NOMO-1 (cell line): ENCODE results near the gene TENM3.

Experiments
- DNase-seq, 2 experiments: peaks; one replicate each; lab custom pipeline; 2025; ENCODE audit not compliant: unreplicated experiment in 2 of 2; lab: John Stamatoyannopoulos, UW

The TENM3 gene

GRCh38 chr4:182250446-182250845 lies 7.2 kb downstream of the TENM3 start:
- DNase-seq: no peak

GRCh38 chr4:182251116-182251515 lies 7.9 kb downstream of the TENM3 start:
- DNase-seq: no peak

- no peak for DNase-seq
Measured at GRCh38 chr4:182252220-182252619, 9.0 kb downstream of the TENM3 start.

GRCh38 chr4:182254026-182254780 lies 11.0 kb downstream of the TENM3 start:
- no peak for DNase-seq

GRCh38 chr4:182255441-182256190 lies 12.4 kb downstream of the TENM3 start:
- no peak for DNase-seq

GRCh38 chr4:182257016-182257415 lies 13.8 kb downstream of the TENM3 start:
- no peak for DNase-seq

- DNase-seq: no peak
Measured at GRCh38 chr4:182257503-182257902, 14.3 kb downstream of the TENM3 start.

- no peak for DNase-seq
Measured at GRCh38 chr4:182258441-182259000, 15.3 kb downstream of the TENM3 start.

- no peak for DNase-seq
Measured at GRCh38 chr4:182261651-182262223, 18.5 kb downstream of the TENM3 start.

- no peak for DNase-seq
Measured at GRCh38 chr4:182263562-182263961, 20.4 kb downstream of the TENM3 start.

- no peak for DNase-seq
Measured at GRCh38 chr4:182264139-182264752, 21.0 kb downstream of the TENM3 start.

GRCh38 chr4:182265881-182266280 lies 22.7 kb downstream of the TENM3 start:
- DNase-seq: no peak

GRCh38 chr4:182267048-182267447 lies 23.8 kb downstream of the TENM3 start:
- DNase-seq: no peak

- DNase-seq: no peak
Measured at GRCh38 chr4:182268966-182269365, 25.8 kb downstream of the TENM3 start.

GRCh38 chr4:182271731-182272130 lies 28.5 kb downstream of the TENM3 start:
- no peak for DNase-seq

GRCh38 chr4:182272151-182272550 lies 28.9 kb downstream of the TENM3 start:
- no peak for DNase-seq

- no peak for DNase-seq
Measured at GRCh38 chr4:182273191-182273935, 30.2 kb downstream of the TENM3 start.

GRCh38 chr4:182276210-182277109 lies 33.3 kb downstream of the TENM3 start:
- no peak for DNase-seq

GRCh38 chr4:182277377-182277776 lies 34.2 kb downstream of the TENM3 start:
- DNase-seq: no peak
